B cell (primary cell): Measurements from ENCODE around the gene FBXO41. TPM values are rescaled to one million over a fixed set of nuclear protein-coding genes. Genes with fewer than 3 reads are reported as not detected.

Experiments
- ATAC-seq: fragments of 200-7000 bp; cut with Tn5 transposase; one replicate; pipeline ENCODE4 v1.10.0; 2021; ENCODE audit warnings: low read depth, mild to moderate bottlenecking, moderate number of reproducible peaks, moderate library complexity
- CTCF ChIA-PET: fragments of 350-600 bp; sonication (Branson Sonifier 250); formaldehyde crosslinking; loops from one replicate; lab custom pipeline; 2021; ENCODE audit warnings: antibody characterized with exemption, inconsistent platforms; lab: Charles Lee
- POLR2A ChIA-PET: fragments of 350-600 bp; sonication (Branson Sonifier 250); formaldehyde crosslinking; loops from one replicate; lab custom pipeline; 2021; ENCODE audit warnings: antibody characterized with exemption; lab: Charles Lee
- DNase-seq: peaks from one replicate; pipeline ENCODE4 v3.0.0; 2013
- H2AFZ ChIP-seq: 2 replicates; pipeline ENCODE4 v1.6.1; 2012; ENCODE audit warnings: mild to moderate bottlenecking, low read depth, low read length; ENCODE audit not compliant: insufficient read depth, poor library complexity, severe bottlenecking
- H3K27ac ChIP-seq, 2 donors: 1 replicate in 1 of 2; 2 replicates in 1 of 2; pipeline ENCODE4 v1.5.1; 2012 to 2013; ENCODE audit warnings: low read length in 2 of 2, mild to moderate bottlenecking in 2 of 2, moderate library complexity in 1 of 2
- H3K27me3 ChIP-seq, 4 experiments: fragments of 200-600 bp in 1 of 4; sonication (generic) in 1 of 4; replicated peaks in 1 of 4; 1 replicate in 2 of 4; 2 replicates in 2 of 4; pipeline versions ENCODE4 v1.6.1 to v1.7.0; 2013 to 2016; ENCODE audit warnings: low read length in 3 of 4, mild to moderate bottlenecking in 2 of 4, mixed read lengths in 1 of 4, moderate library complexity in 1 of 4; ENCODE audit not compliant: insufficient read depth in 4 of 4, control insufficient read depth in 3 of 4; ENCODE audit errors: control extremely low read depth in 1 of 4
- H3K36me3 ChIP-seq, 2 experiments: replicated peaks in 1 of 2; 1 replicate in 1 of 2; 2 replicates in 1 of 2; pipeline versions ENCODE4 v1.6.1 to v1.7.1; 2013; ENCODE audit warnings: low read length in 1 of 2; ENCODE audit not compliant: insufficient read depth in 2 of 2, control insufficient read depth in 1 of 2; ENCODE audit errors: control extremely low read depth in 1 of 2, extremely low read depth in 1 of 2
- H3K4me1 ChIP-seq, 2 donors: fragments of 200-600 bp in 1 of 2; sonication (generic) in 1 of 2; 1 replicate in 1 of 2; 2 replicates in 1 of 2; pipeline versions ENCODE4 v1.5.1 to v1.6.1; 2013 to 2017; ENCODE audit warnings: low read length in 2 of 2; ENCODE audit not compliant: control insufficient read depth in 2 of 2, insufficient read depth in 2 of 2
- H3K4me2 ChIP-seq: replicated peaks from 2 replicates; pipeline ENCODE3; 2012; ENCODE audit warnings: mild to moderate bottlenecking, low read depth, low read length; ENCODE audit not compliant: poor library complexity, severe bottlenecking
- H3K4me3 ChIP-seq, 5 experiments: fragments of 200-600 bp in 1 of 5; sonication (generic) in 1 of 5; 1 replicate in 3 of 5; 2 replicates in 2 of 5; pipeline versions ENCODE4 v1.5.1 to v1.7.0; 2011 to 2016; ENCODE audit warnings: low read length in 4 of 5, mild to moderate bottlenecking in 4 of 5, low read depth in 2 of 5, control low read depth in 1 of 5, moderate library complexity in 1 of 5; ENCODE audit not compliant: insufficient read depth in 1 of 5; ENCODE audit errors: control extremely low read depth in 1 of 5, extremely low read depth in 1 of 5
- H3K79me2 ChIP-seq: fragments of 200-600 bp; sonication (generic); one replicate; pipeline ENCODE4 v1.6.0; 2016; ENCODE audit warnings: low read length; ENCODE audit not compliant: control insufficient read depth, insufficient read depth
- H3K9ac ChIP-seq: fragments of 200-600 bp; sonication (generic); 2 replicates; pipeline ENCODE4 v1.6.1; 2017; ENCODE audit warnings: mild to moderate bottlenecking, low read length, moderate library complexity
- H3K9me3 ChIP-seq, 3 donors: one replicate each; pipeline versions ENCODE4 v1.6.1 to v1.7.1; 2013; ENCODE audit warnings: low read length in 2 of 3; ENCODE audit not compliant: control insufficient read depth in 2 of 3, insufficient read depth in 1 of 3; ENCODE audit errors: control extremely low read depth in 1 of 3
- H4K20me1 ChIP-seq: 2 replicates; pipeline ENCODE4 v1.6.0; 2012; ENCODE audit warnings: mild to moderate bottlenecking, low read length; ENCODE audit not compliant: insufficient read depth, control insufficient read depth, poor library complexity, severe bottlenecking
- H3K27ac Mint-ChIP-seq: one replicate; pipeline ENCODE4 v1.8.0; 2021; ENCODE audit warnings: mixed read lengths
- H3K27me3 Mint-ChIP-seq: one replicate; pipeline ENCODE4 v1.8.0; 2021; ENCODE audit warnings: mixed read lengths
- H3K4me1 Mint-ChIP-seq: one replicate; pipeline ENCODE4 v1.8.0; 2021; ENCODE audit warnings: mixed read lengths
- H3K4me3 Mint-ChIP-seq: one replicate; pipeline ENCODE4 v1.8.0; 2021; ENCODE audit warnings: mixed read lengths
- H3K9me3 Mint-ChIP-seq: one replicate; pipeline ENCODE4 v1.8.0; 2022; ENCODE audit warnings: mixed read lengths; ENCODE audit not compliant: insufficient read depth
- EZH2 ChIP-seq: IDR thresholded peaks from 2 replicates; pipeline ENCODE4 v1.6.1; 2012; ENCODE audit warnings: borderline replicate concordance, low read depth, mild to moderate bottlenecking, moderate library complexity, low read length; ENCODE audit not compliant: insufficient read depth, poor library complexity, severe bottlenecking
- WGBS: methylation state at CpG from one replicate; pipeline ENCODE4 v1.1.5; 2013; ENCODE audit warnings: missing lambda C conversion rate; ENCODE audit not compliant: insufficient coverage; 5-methylcytosine and 5-hydroxymethylcytosine counted together
- intact Hi-C: fragments of 100-400 bp; cut with micrococcal nuclease; formaldehyde crosslinking; loops from one replicate; pipeline ENCODE4 v1.10.0; 2022
- polyA plus RNA-seq: library from polyadenylated mRNA; depleted of rRNA; stranded (reverse); fragments of >200 nt; gene quantifications from 2 replicates; pipeline ENCODE4 v1.2.3, GENCODE V29; 2012
- total RNA-seq, 2 donors: library from RNA; stranded (reverse); fragments of 120-200 nt in 1 of 2; gene quantifications; 1 replicate in 1 of 2; 2 replicates in 1 of 2; pipeline versions ENCODE4 v1.2.3 to v1.2.4, GENCODE V29; 2013 to 2022
- TF ChIP-seq, protein P1 (sequence below): fragments of 200-600 bp; IDR thresholded peaks from one replicate; pipeline ENCODE4 v1.8.0; 2022; ENCODE audit warnings: antibody characterized with exemption, mild to moderate bottlenecking

FBXO41 gene
- total and polyA plus RNA-seq, 2 donors (not counting 1 experiment from before 2014, with no cell fraction given), result 25.2 to 29.6 TPM

DNA sequence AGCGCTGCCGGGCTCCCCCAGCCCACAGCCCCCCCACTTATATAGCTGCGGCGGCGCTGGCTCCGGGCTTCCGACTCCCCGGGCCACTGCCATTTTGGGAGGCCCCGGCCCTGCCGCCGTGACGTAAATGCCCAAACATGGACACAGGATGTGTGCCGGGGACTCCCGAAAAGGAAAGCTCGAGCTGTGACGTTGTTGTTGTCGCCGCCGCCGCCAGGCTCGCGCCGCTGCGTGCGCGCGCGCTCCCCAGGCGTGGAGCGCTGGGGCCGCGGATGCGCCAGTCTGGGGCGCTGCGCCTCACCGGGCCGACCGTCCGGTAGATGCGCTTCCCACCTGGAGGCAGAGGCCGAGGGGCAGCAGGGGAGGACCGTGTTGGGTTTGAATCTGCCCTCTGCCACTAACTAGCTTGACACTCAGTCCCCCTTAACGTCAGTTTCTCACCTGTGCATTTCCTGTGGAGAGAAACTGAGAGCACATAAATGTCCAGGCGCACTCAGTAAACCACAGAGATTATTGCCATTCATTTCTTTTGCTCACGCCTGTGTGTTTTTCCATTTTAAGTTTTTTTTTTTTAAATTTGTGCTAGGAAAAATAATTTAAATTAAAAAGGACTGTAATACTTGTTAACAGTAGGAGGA, 9.4 kb upstream of the FBXO41 start, which contains the start of gene EGR4:
Gene EGR4 (minus strand): TSS at position 15 of the 638 bp plus-strand sequence. CDS start 231 bp downstream, outside the sequence.
- H3K9me3 ChIP-seq, result peaks cover 3 to 21% (median 7%) of the 10 kb centered on the region in 3 donors
- peak within 1 kb of the TSS; percentile 35 for H2AFZ ChIP-seq
- H3K4me3 ChIP-seq, result peak within 1 kb of the TSS; percentile 0 to 55 (median 46)
- Mint-ChIP-seq H3K4me3 (peak within 1 kb of the TSS; percentile 81), H3K9me3 (no peaks in the 10 kb centered on the region), H3K27me3 (peaks cover 58% of the 10 kb centered on the region), H3K27ac (peak within 1 kb of the TSS; percentile 70), H3K4me1 (peaks cover 22% of the 10 kb centered on the region)
- no peaks in the 10 kb centered on the region for H3K36me3 ChIP-seq
- H3K4me1 ChIP-seq, result peaks cover 28 to 37% of the 10 kb centered on the region in 2 donors
- intact Hi-C loops, result loop anchor here (2.0 kb wide), 1 partner anchor 93 kb away; no protein-coding TSS in a partner anchor
- peak within 1 kb of the TSS; percentile 87 for H3K4me2 ChIP-seq
- ATAC-seq, result peak; percentile 81
- WGBS, result under 1% methylated on average over 42 of the region's 45 CpGs
- H3K27me3 ChIP-seq, result peaks cover 2 to 73% (median 64%) of the 10 kb centered on the region in 4 experiments
- ChIA-PET CTCF (no interaction called here), POLR2A (interaction anchor here (0.6 kb wide), 2 partner anchors 9 to 538 kb away, joined by 3 read pairs; no protein-coding TSS in a partner anchor)
- TF ChIP-seq EZH2, result no peak
- TF ChIP-seq, protein P1, sequence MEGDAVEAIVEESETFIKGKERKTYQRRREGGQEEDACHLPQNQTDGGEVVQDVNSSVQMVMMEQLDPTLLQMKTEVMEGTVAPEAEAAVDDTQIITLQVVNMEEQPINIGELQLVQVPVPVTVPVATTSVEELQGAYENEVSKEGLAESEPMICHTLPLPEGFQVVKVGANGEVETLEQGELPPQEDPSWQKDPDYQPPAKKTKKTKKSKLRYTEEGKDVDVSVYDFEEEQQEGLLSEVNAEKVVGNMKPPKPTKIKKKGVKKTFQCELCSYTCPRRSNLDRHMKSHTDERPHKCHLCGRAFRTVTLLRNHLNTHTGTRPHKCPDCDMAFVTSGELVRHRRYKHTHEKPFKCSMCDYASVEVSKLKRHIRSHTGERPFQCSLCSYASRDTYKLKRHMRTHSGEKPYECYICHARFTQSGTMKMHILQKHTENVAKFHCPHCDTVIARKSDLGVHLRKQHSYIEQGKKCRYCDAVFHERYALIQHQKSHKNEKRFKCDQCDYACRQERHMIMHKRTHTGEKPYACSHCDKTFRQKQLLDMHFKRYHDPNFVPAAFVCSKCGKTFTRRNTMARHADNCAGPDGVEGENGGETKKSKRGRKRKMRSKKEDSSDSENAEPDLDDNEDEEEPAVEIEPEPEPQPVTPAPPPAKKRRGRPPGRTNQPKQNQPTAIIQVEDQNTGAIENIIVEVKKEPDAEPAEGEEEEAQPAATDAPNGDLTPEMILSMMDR, result no peak
- H4K20me1 ChIP-seq, result no peaks in the 10 kb centered on the region
- H3K9ac ChIP-seq, result peak within 1 kb of the TSS; percentile 46
- H3K79me2 ChIP-seq, result no peaks in the 10 kb centered on the region
- no peak within 1 kb of the TSS for H3K27ac ChIP-seq
- peak; percentile 91 for DNase-seq
